Glutamatergic neuron (in vitro differentiated cells): ENCODE measurements around the gene TYROBP. TPM values are rescaled to one million over a fixed set of nuclear protein-coding genes. Genes with fewer than 3 reads are reported as not detected.

ENCODE experiments used
- DNase-seq: peaks from one replicate; pipeline ENCODE4 v3.0.0; 2022
- H3K27ac Mint-ChIP-seq: one replicate; pipeline ENCODE4 v1.8.0; 2020; ENCODE audit warnings: mild to moderate bottlenecking, mixed read lengths, inconsistent platforms; ENCODE audit not compliant: unreplicated experiment
- H3K27me3 Mint-ChIP-seq: one replicate; pipeline ENCODE4 v1.8.0; 2020; ENCODE audit warnings: mild to moderate bottlenecking, moderate library complexity, mixed read lengths, inconsistent platforms; ENCODE audit not compliant: unreplicated experiment
- H3K36me3 Mint-ChIP-seq: one replicate; pipeline ENCODE4 v1.8.0; 2020; ENCODE audit warnings: mild to moderate bottlenecking, mixed read lengths, inconsistent platforms; ENCODE audit not compliant: unreplicated experiment
- H3K4me1 Mint-ChIP-seq: one replicate; pipeline ENCODE4 v1.8.0; 2020; ENCODE audit warnings: mild to moderate bottlenecking, low read depth, mixed read lengths, inconsistent platforms; ENCODE audit not compliant: unreplicated experiment
- H3K4me3 Mint-ChIP-seq: one replicate; pipeline ENCODE4 v1.8.0; 2020; ENCODE audit warnings: mild to moderate bottlenecking, mixed read lengths, inconsistent platforms; ENCODE audit not compliant: unreplicated experiment
- H3K9me3 Mint-ChIP-seq: one replicate; pipeline ENCODE4 v1.8.0; 2020; ENCODE audit warnings: mild to moderate bottlenecking, moderate library complexity, mixed read lengths, inconsistent platforms; ENCODE audit not compliant: unreplicated experiment
- total RNA-seq: library from RNA; stranded (reverse); fragmentation: NEBNext Ultra II Directional; extraction: Animal tissue kit (Norgen Biotek cat#: 25700); gene quantifications from one replicate; pipeline ENCODE4 v1.2.1, GENCODE V29; 2021; ENCODE audit not compliant: unreplicated experiment
- TF ChIP-seq, protein P1 (sequence below): fragments of 200-600 bp; sonication (generic); IDR thresholded peaks from one replicate; pipeline ENCODE4 v1.5.0; 2021; ENCODE audit not compliant: partially characterized antibody, unreplicated experiment

The TYROBP gene
- total RNA-seq, 1 donor from 2014 or later: not detected

DNA sequence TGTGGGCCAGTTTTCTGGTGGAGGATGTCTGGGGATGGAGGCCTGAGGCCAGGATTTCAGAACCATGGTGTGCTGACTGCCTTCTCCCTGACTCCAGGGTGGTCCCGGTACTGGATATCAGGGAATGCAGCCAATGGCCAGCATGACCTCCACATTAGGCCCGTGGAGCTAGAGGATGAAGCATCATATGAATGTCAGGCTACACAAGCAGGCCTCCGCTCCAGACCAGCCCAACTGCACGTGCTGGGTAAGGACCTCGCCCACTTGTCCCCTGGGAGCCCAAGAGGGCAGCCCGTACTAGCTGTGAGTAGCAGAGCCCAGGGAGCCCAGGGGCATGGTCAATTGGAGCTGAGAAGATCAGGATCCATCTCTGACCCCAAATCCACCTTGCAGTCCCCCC lies 49.8 kb downstream of the TYROBP start:
- DNase-seq: no peak
- Mint-ChIP-seq H3K4me3 (peak overlapping the region; percentile 94), H3K36me3 (no peaks in the 10 kb centered on the region), H3K27me3 (peaks cover 21% of the 10 kb centered on the region), H3K27ac (no peak overlapping the region), H3K4me1 (peaks cover 26% of the 10 kb centered on the region), H3K9me3 (peaks cover 15% of the 10 kb centered on the region)
- TF ChIP-seq, protein P1, sequence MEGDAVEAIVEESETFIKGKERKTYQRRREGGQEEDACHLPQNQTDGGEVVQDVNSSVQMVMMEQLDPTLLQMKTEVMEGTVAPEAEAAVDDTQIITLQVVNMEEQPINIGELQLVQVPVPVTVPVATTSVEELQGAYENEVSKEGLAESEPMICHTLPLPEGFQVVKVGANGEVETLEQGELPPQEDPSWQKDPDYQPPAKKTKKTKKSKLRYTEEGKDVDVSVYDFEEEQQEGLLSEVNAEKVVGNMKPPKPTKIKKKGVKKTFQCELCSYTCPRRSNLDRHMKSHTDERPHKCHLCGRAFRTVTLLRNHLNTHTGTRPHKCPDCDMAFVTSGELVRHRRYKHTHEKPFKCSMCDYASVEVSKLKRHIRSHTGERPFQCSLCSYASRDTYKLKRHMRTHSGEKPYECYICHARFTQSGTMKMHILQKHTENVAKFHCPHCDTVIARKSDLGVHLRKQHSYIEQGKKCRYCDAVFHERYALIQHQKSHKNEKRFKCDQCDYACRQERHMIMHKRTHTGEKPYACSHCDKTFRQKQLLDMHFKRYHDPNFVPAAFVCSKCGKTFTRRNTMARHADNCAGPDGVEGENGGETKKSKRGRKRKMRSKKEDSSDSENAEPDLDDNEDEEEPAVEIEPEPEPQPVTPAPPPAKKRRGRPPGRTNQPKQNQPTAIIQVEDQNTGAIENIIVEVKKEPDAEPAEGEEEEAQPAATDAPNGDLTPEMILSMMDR: no peak

DNA sequence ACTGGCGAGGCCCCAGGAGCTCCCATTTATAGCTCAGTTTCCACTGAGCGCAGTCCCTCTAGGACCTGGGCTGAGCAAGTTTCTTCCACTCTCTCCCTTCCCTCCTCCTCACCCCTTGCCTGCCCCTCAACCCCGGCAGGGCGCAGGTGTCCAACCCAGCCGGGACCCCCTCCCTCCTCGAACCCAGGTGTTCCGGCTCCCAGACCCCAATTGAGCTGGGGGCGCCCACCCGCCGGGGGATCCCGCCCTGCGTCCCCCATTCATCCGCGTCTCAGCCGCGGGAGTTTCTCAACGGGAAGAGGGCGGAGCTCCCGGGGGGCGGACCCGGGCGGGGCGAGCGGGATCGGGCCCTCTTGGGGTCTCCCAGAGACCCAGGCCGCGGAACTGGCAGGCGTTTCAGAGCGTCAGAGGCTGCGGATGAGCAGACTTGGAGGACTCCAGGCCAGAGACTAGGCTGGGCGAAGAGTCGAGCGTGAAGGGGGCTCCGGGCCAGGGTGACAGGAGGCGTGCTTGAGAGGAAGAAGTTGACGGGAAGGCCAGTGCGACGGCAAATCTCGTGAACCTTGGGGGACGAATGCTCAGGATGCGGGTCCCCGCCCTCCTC lies 51.4 kb downstream of the TYROBP start, which contains the start of gene KIRREL2:
Gene KIRREL2 (plus strand): TSS at position 366 of the 604 bp plus-strand sequence. CDS start 209 bp downstream, at position 575.
- Mint-ChIP-seq H3K27me3 (peaks cover 21% of the 10 kb centered on the region), H3K27ac (peak within 1 kb of the TSS; percentile 94), H3K4me3 (peak within 1 kb of the TSS; percentile 94), H3K4me1 (peaks cover 39% of the 10 kb centered on the region), H3K36me3 (no peaks in the 10 kb centered on the region), H3K9me3 (peaks cover 14% of the 10 kb centered on the region)
- TF ChIP-seq, protein P1: no peak
- peak; percentile 85 for DNase-seq

Other genes with a start within 250 kb of the TYROBP start
- gene UPK1A, start 241.8 kb downstream of the TYROBP start, total RNA-seq: not detected
- not detected for gene ZBTB32, start 203.7 kb downstream of the TYROBP start, total RNA-seq
- 60.8 TPM for gene KMT2B, start 190.3 kb downstream of the TYROBP start, total RNA-seq
- 4.7 TPM for gene IGFLR1, start 165.8 kb downstream of the TYROBP start, total RNA-seq
- gene U2AF1L4, start 162.9 kb downstream of the TYROBP start, total RNA-seq: 24.3 TPM
- gene PSENEN, start 162.6 kb downstream of the TYROBP start, total RNA-seq: 109 TPM
- 29.8 TPM for gene LIN37, start 159.7 kb downstream of the TYROBP start, total RNA-seq
- 0.49 TPM for gene HSPB6, start 151.3 kb downstream of the TYROBP start, total RNA-seq
- 41.7 TPM for gene PROSER3, start 150.1 kb downstream of the TYROBP start, total RNA-seq
- gene ARHGAP33, start 132.7 kb downstream of the TYROBP start, total RNA-seq: 180 TPM
- 0.64 TPM for gene PRODH2, start 95.5 kb downstream of the TYROBP start, total RNA-seq
- 4.7 TPM for gene NPHS1, start 55.8 kb downstream of the TYROBP start, total RNA-seq
- 47.1 TPM for gene KIRREL2, start 51.4 kb downstream of the TYROBP start, total RNA-seq
- 618 TPM for gene APLP1, start 39.7 kb downstream of the TYROBP start, total RNA-seq
- 7.6 TPM for gene NFKBID, start 7.8 kb downstream of the TYROBP start, total RNA-seq
- gene HCST, start 5.8 kb downstream of the TYROBP start, total RNA-seq: not detected
- 40.6 TPM for gene LRFN3, start 28.1 kb upstream of the TYROBP start, total RNA-seq
- gene SDHAF1, start 86.9 kb upstream of the TYROBP start, total RNA-seq: 17.7 TPM
- 2.0 TPM for gene SYNE4, start 100.5 kb upstream of the TYROBP start, total RNA-seq
- 29.5 TPM for gene ALKBH6, start 105.9 kb upstream of the TYROBP start, total RNA-seq
- 146 TPM for gene CLIP3, start 124.6 kb upstream of the TYROBP start, total RNA-seq
- 10.1 TPM for gene THAP8, start 146.0 kb upstream of the TYROBP start, total RNA-seq
- gene WDR62, start 146.6 kb upstream of the TYROBP start, total RNA-seq: 5.5 TPM
- gene OVOL3, start 202.8 kb upstream of the TYROBP start, total RNA-seq: not detected
- gene POLR2I, start 206.6 kb upstream of the TYROBP start, total RNA-seq: 79.2 TPM
- 337 TPM for gene TBCB, start 207.2 kb upstream of the TYROBP start, total RNA-seq
- gene CAPNS1, start 231.8 kb upstream of the TYROBP start, total RNA-seq: 478 TPM
- gene COX7A1, start 244.2 kb upstream of the TYROBP start, total RNA-seq: 62.3 TPM